NCI-H2196 (cell line): ENCODE results near the gene KCNB1.

Experiments
- DNase-seq: peaks from one replicate; lab custom pipeline; 2025; ENCODE audit not compliant: unreplicated experiment; lab: John Stamatoyannopoulos, UW

Gene KCNB1

DNA sequence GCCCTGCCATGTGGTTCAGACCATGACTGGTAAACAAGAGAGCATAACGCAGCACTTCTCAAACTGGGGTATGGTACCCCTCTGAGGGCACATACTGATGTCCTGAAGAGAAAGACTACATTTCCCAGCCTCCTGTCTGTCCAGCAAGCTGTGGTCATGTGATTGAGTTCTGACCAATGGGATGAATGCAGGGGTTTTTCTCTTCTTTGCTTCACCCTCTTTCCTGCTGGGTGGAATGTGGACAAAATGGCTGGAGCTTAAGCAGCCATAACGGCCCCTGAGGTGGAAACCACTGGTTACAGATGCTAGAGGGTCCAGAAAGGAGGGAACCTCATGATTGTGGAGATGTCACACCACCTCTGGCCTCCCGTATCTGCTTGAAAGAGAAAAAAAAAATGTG is 19.4 kb upstream of the KCNB1 start:
- DNase-seq, result no peak

DNA sequence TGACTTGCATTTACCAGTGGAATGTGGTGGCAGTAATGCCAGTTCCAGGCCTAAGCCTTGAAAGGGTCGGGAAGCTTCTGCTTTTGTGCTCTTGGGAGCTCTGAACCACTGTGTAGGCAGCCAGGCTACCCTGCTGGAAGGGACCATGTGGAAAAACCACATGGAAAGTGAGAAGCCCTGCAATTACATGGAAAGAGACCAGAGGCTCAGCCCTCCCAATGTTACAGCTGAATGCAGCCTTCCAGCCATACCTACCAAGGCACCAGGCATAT is 14.9 kb upstream of the KCNB1 start:
- no peak for DNase-seq

DNA sequence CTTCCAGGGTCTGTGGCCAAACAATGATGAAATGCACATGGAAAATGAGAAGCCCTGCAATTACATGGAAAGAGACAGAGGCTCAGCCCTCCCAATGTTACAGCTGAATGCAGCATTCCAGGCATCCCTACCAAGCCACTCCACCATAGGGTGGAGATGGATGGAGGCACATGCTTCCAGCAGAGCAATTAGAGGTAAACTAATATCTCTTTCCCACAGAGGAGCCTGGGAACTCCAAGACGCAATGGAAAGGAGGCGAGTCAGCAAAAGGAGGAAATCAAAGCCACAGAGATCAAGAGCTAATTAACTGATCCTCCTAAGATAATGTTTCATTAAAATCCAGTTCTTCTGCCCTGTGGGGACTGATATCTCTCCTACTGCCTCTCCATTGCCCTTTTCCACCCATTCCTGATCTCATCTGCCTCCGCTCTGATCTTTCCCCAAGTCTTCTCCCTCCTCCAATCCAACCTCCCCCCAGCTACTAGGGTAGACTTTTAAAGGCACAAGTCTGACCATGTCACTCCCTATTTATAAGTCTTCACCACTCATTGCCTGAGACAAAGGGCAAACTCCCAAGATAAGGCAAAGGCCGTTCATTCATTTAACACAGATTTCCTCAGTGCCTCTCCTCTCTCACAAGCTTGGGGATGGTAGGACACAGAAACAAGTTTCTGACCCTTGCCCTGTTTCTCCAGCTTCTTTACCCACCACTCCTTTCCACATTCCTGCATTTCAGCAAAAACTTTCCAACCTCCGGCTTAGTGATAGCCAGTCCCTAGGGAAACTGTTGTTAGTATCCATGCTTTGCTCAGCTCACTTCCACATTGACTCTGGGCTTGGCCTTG is 14.3 kb upstream of the KCNB1 start:
- DNase-seq, result no peak

DNA sequence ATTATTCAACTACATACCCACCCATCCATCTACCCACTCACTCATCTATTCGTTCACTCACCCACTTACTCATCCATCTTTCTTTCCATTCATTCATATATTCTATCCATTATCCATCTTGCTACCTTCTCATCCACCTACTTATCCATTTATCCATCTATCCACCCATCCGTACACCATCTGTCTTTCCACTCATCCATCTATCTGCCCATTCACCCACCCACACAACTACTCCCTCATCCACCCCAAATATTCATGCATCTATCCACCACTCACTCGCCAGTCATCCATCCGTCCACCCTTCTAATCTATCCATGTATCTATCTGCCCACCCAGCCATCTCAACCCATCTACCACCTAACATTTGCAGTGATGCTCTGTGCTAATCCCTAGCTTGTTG is 13.6 kb upstream of the KCNB1 start:
- DNase-seq, result no peak

DNA sequence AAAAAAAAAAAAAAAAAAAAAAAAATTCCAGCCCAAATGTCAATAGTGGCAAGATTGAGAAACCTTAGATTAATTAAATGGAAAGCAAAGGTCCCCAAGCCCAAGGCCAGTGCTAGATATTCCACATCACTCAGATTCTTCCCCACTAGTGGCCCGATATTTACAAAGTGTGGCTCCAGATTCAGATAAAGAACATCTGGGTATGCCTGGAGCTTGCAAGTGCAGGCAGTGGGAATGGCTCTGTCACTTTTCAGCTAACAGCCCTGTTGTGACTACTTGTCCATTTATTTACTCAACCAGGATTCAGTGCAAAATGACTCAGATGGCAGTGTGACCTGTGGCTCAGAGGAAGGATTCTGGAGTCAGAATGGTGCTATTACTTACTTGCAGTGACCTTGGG is 8.2 kb upstream of the KCNB1 start:
- no peak for DNase-seq

DNA sequence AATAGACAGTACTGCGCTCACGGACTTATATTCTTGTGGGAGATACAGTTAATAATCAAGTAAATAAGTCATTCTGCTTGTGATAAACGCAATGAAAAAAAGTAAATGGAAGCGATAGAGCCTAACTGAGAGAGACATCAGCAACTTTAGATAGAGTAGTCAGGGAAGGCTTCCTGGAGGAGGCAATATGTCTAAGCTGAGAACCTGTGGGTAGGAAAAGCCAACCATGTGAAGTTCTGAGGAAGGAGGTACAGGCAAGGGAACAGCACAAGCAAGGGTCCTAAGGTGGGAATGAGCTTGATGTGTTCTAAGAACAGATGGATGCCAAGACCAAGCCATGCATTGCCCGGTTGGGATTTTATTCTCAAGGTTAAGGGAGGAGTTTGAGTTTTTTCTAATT is 7.2 kb upstream of the KCNB1 start:
- no peak for DNase-seq

DNA sequence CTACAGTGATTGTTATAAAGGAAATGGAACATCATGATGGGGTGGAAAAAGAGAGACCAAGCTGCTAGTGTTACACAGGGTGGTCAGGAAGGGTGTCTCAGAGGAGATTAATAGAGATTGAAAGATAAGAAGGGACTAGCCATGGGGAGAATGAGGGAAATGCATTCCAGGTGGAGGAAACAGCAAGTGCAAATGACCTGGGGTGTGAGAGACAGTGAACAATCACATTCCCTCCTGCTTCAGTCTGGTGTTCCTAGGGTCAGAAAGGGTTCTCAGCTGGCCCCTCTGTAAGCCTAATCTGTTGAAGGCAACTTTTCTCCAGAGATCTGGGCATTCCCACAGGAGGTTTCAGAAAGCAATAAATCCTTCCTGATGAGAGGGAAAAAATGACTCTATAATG is 3.6 kb upstream of the KCNB1 start:
- no peak for DNase-seq

DNA sequence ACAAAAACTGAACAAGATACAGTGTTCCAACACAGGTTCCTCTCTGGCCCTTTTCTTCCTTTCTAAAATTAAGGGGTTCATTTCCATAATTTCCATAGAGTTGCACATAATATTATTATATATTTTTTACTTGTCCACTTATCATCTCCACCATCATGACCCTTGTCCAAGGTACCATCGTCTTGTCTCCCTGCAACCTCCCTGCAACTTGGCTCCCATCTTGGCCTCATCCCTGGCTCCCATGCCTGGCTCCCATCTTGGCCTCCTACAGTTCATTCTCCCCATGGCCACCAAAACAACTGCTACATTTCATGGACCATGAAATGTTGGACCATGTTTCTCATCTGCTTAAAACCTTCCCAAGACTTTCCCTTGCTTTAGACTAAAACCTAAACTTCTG is 3.1 kb upstream of the KCNB1 start:
- DNase-seq, result no peak

DNA sequence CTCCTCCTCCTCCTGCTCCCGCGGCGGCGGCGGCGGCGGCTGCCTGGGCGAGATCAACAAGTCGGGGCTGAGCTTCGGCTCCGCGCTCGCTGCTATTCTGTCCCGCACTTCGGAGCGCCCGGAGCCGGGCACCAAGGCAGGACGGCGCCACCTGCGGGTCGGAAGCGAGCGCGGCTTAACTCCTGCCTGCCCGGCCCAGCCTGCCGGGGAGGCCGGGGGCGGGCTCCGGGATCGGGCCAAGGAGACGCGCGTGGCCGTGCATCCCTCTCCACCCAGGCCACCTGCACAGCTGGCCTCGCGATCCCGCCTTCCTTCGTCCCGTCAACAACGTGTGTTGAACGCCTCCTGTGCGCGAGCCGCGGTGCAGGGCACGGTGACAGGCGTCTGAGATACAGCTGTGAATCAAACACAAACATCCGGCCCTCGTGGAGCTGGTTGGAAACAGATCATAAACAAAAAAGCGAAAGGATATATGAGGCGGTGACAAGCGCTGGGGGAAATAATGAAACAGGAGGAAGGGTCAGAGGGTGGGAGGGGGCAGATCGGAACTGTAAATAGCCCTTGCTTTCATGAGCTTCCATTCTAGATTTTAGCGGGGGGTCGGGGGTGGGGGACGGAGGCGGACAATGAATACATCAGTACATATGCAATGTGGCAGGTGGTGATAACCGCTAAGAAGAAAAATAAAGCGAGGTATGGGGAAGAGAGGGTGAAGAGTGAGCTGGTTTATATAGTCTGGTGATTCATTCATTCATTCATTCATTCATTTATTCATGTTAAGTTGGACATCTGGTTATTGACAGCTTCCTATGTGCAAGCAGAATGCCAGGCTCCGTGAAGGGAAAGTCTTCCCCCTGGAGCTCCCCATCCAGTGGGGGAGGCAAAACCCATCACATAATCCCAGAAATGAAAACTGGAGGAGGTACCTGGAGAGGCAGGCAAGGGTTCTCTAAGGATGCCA is 2.0 kb upstream of the KCNB1 start:
- DNase-seq, result peak; percentile 86

DNA sequence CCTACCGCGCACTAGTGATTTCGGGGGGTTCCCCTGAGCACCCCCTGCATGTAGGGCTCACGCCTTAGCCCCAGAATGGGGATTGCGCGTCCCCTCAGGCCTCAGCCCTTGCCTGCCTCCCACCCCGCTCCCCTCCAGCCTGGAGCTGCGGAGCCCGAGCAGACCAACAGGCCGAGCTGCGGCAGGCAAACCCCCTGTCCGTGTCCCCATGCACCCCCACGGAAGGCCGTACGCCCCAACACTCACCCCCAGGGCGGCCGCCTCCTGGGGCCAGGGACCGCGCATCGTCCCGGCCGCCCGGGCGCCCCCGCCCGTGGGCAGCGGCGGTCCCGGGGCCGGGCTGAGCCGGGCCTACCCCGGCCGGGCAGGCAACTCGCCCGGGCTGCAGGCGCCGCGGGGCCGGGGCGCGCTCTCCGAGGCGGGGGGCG is 1.2 kb upstream of the KCNB1 start:
- DNase-seq, result no peak

DNA sequence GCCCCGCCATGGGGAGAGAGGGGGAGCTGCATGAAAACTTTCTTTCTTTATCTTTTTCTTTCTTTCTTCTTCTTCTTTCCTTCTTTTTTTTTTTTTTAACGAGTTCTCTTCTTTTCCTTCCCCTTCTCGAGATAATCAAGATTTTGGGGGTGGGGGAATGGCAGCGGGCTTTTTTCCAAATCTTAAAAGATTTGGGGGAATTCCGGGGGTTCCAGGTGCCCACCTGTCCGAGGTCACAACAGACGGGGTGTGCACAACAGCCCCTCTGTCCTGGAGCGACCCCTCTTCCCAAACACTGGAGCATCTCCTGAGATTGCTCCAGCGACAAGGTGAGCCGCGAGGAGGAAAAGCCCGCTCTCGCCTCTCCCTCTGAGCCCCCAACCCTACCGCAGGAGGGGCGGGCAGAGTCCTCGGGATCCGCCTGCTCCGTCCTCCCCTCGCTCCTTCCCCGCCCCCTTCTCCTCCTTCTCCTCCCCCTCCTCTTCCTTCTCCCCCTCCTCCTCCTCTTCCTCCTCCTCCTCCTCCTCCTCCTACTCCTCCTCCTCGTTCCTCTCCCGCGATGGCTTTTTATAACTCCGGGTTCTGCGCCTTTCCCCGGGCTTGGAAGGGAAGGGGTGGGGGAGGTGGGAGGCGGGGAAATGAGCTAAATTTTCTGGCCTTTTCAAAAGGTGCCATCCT is 689 bp upstream of the KCNB1 start:
- no peak for DNase-seq

DNA sequence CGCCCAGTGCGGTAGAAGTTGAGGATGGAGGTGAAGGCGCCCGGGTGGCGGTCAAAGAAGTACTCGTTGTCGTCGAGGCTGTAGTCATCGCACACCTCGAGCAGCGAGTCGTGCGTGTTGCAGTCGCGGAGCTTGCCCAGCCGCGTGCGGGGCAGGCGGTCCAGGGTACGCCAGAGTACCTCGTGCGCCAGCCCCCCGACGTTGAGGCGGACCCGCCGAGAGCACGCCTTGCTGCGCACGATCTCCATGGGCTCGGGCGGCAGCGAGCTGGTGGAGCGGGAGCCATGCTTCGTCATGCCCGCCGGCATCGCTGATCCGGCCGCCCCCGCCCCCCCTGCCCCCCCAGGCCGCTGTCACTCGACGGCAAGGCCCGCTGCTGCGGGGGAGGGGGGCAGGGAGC is 295 bp downstream of the KCNB1 start:
- no peak for DNase-seq

DNA sequence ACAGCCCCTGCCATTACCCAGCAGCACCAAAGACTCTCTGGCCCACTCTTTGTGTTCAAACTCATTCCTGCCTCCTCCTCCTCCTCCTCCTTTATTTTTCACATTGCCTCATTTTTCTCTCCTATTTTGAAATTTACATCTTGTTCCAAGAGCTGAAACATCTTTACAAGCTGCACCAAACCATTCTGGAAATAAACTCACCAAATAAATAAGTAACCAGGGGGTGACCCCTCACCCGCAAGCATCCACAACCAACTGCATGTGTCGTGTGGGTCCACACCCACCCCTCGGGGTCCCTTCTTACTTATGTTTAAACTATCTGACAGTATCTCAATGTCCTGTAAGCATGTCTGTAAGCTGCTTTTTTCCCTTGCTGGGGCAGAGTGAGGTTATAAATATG is 1.4 kb downstream of the KCNB1 start:
- DNase-seq, result no peak

DNA sequence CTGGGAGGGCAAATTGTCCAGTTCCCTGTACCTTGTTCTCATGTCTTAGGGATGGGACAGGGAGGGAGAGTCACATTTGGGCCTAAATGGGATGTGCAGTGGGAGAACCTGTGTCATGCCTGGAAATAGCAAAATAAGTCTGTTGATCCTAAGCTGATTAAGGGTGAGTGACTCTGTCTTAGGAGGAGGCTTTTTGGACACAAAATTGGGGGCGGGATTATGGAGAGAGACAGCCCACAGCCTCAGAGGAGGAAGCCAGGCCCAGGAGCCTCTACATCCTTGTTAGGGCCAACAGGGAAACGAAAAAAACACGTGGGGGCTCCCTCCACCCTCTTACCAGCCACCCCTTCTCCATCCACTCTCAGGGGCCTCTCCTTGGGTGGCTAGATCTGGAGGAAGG is 2.2 kb downstream of the KCNB1 start:
- no peak for DNase-seq

DNA sequence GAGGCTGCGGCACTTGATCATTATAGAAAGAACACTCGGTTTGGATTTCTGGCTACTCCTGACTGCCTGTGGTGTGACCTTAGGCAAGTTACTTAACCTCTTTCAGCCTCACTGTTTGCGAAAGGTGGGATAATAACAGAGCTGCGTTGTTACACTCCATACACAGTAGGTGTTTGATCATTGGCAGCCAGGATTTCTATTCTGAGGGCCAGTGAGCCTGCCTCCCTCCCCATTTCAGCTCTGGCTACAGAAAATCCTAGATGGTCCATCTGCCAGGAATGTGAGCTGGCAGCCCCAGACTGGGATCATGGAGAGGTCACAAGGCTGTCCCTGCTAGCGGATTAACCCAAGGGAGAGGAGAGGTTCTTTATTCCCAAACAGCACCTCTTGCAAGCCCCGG is 2.7 kb downstream of the KCNB1 start:
- DNase-seq, result no peak

DNA sequence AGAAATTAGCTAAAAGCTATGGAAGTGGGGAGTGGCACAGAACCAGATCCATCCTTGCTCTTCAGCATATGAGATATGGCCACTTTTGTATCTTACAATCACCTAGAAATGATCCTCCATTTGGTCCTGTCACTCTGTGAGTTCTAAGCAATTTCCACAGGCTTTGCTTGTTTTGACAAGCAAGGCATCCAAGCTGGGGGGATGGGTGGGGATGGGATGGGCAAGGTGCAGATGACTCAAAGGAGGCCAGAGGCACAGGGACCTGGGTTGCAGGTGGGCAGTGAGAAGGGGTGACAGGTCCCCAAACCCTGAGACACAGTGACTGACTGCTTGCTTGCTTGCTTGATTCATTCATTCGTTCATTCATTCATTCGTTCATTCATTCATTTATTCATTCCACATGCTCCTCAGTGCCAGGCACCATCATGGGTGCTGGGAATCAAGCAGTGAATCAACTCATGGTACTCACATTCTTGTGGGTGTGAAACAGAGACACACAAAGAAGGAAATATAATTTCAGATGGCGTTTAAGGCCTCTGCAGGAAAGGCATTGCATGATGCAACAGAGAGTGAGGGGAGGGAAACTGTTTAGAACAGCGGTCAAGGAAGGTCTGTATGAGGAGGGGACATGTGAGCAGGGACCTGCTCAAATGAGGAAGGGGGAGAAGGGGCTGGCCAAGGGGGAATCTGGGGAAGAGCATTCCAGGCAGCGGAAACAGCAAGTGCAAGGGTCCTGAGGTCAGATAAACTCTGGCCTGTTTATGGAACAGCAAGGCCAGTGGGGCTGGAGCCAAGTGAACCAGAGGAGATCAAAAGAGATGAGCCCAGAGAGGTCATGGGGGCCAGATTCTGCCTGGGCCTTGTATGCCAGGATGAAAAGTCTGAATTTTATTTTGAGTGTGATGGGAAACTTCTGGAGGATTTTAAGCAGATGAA is 3.4 kb downstream of the KCNB1 start:
- DNase-seq, result no peak

DNA sequence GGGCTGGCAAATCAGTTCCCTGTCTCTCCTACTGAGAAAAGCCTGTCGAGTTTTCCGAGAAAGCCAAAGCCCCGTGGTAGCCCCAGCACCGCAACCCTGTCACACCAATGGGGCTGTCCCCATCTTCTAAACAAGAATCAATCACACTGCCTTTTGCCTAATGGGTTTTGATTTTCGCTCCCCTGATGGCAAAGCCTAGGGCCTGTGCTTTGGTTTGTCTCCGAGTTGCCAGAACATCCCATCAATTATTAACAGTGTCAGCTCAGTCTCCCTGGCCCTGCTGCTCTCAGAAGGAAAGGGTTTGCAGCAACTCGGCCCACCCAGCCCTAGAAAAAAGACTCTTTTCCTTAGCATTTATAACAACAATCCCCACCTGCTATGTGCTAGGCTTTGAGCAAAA is 4.2 kb downstream of the KCNB1 start:
- no peak for DNase-seq

DNA sequence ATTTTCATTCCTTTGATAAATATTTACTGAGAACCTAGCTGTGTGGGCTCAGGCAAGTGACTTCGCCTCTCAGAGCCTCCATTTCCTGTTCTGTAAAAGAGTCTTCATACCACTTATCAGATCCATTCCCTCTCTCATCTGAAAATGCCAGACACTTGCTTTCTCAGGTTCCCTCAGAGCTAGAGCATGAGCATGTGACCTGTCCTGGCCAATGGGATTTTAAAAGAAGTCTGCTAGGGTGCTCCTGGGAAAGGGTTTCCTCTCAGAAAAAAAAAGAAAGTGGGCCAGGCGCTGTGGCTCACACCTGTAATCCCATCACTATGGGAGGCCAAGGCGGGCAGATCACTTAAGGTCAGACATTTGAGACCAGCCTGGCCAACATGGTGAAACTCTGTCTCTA is 5.3 kb downstream of the KCNB1 start:
- DNase-seq, result peak; percentile 18

DNA sequence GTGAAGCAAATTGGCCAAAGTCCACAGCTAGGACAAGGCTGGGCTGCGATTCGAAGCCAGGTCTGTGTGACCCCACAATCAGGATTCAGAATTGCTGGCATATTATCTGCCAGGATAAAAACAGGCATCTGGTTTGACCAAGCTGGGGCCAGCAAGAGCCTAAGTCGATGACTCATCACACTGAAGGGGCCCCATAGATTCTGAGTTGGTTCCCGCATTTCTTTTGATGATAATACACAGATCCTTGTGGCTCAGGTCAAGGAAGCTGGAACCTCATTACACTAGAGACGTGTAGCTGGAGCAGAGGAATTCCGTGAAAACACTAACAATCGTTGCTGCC is 6.5 kb downstream of the KCNB1 start:
- no peak for DNase-seq

DNA sequence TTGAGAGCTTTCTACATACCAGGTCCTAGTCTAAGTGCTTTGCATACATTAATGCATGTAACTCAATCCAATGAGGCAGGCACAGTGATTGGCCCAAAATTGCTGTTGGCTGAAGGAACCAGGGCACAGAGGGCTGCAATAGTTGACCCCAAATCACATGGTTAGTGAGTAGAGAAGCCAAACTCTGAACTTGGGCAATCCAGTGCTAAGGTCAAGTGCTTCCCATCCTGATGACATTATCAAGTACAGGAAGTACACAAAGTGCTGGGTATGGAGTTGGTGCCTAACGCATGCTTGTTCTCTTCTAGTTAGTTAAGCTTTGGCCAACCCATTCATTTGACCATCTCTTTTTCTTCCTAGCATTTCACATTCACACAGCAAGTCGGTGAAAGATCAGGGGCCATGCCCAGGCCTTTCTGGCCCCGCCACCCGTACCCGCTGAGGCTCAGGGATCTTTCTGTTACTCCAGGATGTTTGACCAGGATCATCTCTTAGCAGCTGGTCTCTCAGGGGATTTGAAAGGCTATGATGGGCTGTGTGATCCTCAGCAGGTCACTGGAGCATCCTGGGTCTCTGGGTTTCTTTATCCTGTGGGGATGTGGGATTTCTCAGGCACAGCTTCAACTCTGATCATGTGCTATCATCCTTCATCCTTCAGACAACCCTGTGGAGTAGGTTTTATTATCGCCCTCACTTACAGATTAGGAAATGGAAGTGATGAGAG is 7.0 kb downstream of the KCNB1 start:
- DNase-seq, result no peak
